Body of pancreas (tissue), 4 donors: ENCODE results near the gene CCSAP.

Experiments used
- POLR2A ChIP-seq, 3 donors: fragments of 450-650 bp; IDR thresholded peaks; one replicate each; pipeline ENCODE4 v1.6.1; 2016; ENCODE audit warnings: antibody characterized with exemption in 3 of 3, mild to moderate bottlenecking in 2 of 3
- TF ChIP-seq, protein P1 (sequence below), 7 experiments: fragments of 450-650 bp in 4 of 7; fragments of 200-600 bp in 3 of 7; sonication (generic) in 3 of 7; IDR thresholded peaks; one replicate each; pipeline ENCODE4 v1.5.1; 2016 to 2019; ENCODE audit warnings: antibody characterized with exemption in 7 of 7

- TF ChIP-seq POLR2A (IDR thresholded peaks at IDR 0.05) = no peak
- TF ChIP-seq, protein P1, sequence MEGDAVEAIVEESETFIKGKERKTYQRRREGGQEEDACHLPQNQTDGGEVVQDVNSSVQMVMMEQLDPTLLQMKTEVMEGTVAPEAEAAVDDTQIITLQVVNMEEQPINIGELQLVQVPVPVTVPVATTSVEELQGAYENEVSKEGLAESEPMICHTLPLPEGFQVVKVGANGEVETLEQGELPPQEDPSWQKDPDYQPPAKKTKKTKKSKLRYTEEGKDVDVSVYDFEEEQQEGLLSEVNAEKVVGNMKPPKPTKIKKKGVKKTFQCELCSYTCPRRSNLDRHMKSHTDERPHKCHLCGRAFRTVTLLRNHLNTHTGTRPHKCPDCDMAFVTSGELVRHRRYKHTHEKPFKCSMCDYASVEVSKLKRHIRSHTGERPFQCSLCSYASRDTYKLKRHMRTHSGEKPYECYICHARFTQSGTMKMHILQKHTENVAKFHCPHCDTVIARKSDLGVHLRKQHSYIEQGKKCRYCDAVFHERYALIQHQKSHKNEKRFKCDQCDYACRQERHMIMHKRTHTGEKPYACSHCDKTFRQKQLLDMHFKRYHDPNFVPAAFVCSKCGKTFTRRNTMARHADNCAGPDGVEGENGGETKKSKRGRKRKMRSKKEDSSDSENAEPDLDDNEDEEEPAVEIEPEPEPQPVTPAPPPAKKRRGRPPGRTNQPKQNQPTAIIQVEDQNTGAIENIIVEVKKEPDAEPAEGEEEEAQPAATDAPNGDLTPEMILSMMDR (IDR thresholded peaks at IDR 0.05) = no peak
Observed at GRCh38 chr1:229368347-229368746, 25.5 kb upstream of the CCSAP start.
